ENCODE results near the gene DKK3.

Gene DKK3

DNA sequence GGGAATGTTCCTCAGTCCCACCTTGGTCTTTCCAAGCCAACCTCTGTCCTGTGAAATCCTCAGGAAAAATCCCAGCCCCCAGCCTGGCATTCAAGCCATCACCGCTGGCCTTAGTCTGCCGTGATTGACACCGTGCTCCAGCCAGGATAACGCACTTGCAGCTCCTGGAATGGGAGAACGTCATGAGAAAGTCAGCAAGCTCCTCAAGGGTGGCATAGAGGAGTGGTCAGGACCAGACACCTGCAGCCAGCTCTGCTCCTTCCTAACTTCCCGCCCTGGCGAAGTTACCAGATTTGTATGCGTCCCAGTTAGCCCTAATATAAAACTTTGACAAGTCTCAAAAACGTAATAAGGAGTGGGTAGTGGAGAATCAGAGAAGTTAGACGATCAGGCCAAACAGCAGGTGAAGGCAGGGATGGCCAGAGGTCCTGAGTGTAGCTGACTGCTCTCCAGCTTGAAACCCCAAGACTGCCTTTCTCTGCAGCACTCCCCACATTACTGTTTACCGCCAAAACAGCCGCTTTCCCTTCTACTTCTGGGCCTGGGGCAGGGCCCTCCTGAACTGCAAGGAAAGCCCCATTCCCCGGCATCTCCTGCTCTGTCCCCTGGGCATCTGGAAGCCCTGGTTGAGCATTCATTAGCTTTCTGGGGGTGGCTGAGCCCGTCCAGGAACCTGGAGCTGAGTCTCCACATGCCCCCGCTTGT is 1.3 kb upstream of the DKK3 start:
- peak overlapping the region; percentile 90 to 92 (median 91) for H3K4me3 Mint-ChIP-seq
- H3K4me1 Mint-ChIP-seq: peaks cover 15% of the 10 kb centered on the region
- H3K27me3 Mint-ChIP-seq (ENCODE audit: low read depth): peaks cover 53% of the 10 kb centered on the region
- no peaks in the 10 kb centered on the region for H3K36me3 Mint-ChIP-seq (ENCODE audit: low read depth)
- TF ChIP-seq, protein P1, sequence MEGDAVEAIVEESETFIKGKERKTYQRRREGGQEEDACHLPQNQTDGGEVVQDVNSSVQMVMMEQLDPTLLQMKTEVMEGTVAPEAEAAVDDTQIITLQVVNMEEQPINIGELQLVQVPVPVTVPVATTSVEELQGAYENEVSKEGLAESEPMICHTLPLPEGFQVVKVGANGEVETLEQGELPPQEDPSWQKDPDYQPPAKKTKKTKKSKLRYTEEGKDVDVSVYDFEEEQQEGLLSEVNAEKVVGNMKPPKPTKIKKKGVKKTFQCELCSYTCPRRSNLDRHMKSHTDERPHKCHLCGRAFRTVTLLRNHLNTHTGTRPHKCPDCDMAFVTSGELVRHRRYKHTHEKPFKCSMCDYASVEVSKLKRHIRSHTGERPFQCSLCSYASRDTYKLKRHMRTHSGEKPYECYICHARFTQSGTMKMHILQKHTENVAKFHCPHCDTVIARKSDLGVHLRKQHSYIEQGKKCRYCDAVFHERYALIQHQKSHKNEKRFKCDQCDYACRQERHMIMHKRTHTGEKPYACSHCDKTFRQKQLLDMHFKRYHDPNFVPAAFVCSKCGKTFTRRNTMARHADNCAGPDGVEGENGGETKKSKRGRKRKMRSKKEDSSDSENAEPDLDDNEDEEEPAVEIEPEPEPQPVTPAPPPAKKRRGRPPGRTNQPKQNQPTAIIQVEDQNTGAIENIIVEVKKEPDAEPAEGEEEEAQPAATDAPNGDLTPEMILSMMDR (IDR thresholded peaks at IDR 0.05; ENCODE audit: unreplicated experiment in 3 of 3): no peak
- no peaks in the 10 kb centered on the region for H3K9me3 Mint-ChIP-seq
- H3K27ac Mint-ChIP-seq: peak overlapping the region in 1 of 3 experiments; percentile 36

DNA sequence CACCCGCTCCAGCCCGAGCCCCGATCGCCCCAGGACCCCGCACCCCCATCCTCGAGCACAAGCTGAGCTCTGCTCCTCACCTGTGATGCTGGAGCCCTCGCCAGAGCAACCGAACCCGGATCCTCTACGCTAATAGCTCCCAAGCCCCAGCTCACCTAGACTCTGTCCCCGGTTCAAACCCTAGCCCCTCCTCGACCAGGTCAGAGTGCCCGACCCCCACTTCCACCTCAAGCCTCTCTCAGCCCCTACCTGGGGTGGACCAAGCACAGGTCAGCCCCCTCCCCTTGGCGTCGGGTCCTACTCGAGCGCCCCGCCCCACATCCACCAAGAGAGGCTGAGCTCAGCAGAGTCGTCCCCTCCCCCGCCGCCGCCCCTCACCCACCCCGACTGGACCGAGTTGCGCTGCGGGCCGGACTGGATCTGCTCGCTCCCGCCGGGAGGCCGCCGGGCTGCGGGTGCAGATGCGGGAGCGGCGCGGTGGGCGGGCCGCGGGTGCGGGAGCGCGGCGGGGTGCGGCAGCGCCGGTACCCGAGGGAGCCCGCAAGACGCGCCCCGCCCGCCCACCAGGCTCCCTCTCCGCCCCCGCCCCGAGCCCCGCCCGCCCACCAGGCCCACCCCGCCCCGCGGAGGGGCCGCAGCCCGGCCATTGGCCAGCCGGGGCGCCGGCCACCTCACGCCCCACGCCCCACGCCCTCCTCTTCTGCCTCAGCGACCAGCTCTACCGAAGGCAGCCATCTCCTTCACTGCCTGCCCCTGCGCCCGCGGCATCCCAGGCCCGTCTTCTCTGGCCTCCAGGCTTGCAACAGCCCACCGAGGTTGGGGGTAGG is 577 bp upstream of the DKK3 start:
- Mint-ChIP-seq H3K27ac (peak overlapping the region in 1 of 3 experiments; percentile 36), H3K9me3 (no peaks in the 10 kb centered on the region), H3K27me3 (ENCODE audit: low read depth) (peaks cover 53% of the 10 kb centered on the region), H3K36me3 (ENCODE audit: low read depth) (no peaks in the 10 kb centered on the region), H3K4me1 (peaks cover 21% of the 10 kb centered on the region), H3K4me3 (peak overlapping the region; percentile 90 to 92 (median 91))
- TF ChIP-seq, protein P1 (IDR thresholded peaks at IDR 0.05; ENCODE audit: unreplicated experiment in 3 of 3): no peak

DNA sequence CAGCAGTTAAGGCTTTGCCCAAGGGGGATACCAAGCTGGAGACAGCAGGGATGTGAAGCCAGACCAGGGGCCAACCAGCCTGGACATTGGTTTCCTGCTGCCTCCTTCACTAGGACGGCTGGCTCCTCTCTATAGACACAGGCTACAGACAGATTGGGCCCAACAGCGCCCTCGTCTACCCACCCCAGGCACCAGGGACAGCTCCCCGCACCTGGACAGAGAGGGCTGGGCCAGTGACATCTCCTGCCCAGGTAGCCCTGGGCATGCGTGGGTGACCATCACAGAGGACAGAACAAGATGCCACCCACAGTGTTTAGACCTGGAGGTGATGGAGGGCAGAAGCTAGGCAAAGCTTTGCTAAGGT is 1.2 kb downstream of the DKK3 start:
- Mint-ChIP-seq H3K36me3 (ENCODE audit: low read depth) (peaks cover 2% of the 10 kb centered on the region), H3K4me1 (peaks cover 33% of the 10 kb centered on the region), H3K9me3 (no peaks in the 10 kb centered on the region), H3K4me3 (peak overlapping the region; percentile 72 to 84 (median 81)), H3K27ac (no peak overlapping the region), H3K27me3 (ENCODE audit: low read depth) (peaks cover 53% of the 10 kb centered on the region)
- TF ChIP-seq, protein P1 (IDR thresholded peaks at IDR 0.05; ENCODE audit: unreplicated experiment in 3 of 3): no peak

DNA sequence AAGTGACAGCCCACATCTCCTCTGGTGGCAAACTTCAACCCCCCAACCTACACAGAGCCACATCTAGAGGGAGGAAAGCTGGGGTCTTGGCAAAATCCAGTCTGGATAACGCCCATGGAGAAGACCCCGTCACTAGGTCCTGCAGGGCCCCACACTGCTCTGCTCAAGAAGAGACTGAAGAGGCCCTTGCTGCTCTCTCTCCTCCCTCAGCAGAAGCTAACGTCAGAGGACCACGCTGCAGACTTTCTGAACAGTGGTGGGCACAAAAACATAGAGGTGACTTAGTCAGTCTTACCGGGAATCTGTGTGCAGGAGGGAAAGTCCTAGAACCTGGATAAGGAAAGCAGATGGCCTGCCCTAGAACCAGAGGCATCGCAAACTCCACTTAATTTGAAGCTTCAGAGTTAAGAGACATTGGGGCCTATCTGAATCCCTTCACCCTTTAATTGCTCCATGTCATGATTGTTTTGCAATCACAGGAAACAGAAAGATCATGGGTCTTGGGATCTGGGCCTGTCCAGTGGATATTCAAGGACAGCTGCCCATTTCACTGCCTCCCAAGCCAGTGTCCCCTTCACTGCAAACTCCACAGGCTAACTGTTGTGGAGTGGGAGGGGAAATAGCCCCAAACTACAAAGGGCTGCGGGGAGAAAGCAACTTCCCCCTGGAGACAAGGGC is 1.7 kb downstream of the DKK3 start:
- Mint-ChIP-seq H3K27ac (no peak overlapping the region), H3K36me3 (ENCODE audit: low read depth) (peaks cover 4% of the 10 kb centered on the region), H3K27me3 (ENCODE audit: low read depth) (peaks cover 53% of the 10 kb centered on the region), H3K9me3 (no peaks in the 10 kb centered on the region), H3K4me3 (peak overlapping the region; percentile 72 to 84 (median 81)), H3K4me1 (peaks cover 36% of the 10 kb centered on the region)
- TF ChIP-seq, protein P1 (IDR thresholded peaks at IDR 0.05; ENCODE audit: unreplicated experiment in 3 of 3): no peak

DNA sequence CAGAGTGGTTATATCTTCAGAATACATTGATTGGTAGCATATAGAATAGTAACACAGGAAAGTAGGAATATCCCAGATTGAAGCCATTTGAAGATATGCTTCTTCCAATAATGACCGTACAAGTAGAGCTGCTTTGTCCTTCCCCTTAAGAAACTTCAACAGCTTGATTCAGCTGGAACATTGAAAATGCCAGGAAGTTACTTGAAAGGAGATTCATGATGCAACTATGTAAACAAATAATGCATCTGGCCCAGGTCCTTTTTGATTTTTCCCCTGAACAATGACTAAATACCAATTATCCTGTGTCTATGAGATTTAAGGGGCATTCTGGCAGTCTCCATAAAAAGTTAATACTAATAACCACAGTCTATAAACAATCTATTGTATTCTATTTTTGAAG is 3.0 kb downstream of the DKK3 start:
- H3K36me3 Mint-ChIP-seq (ENCODE audit: low read depth): peaks cover 4% of the 10 kb centered on the region
- H3K9me3 Mint-ChIP-seq: no peaks in the 10 kb centered on the region
- no peak overlapping the region for H3K27ac Mint-ChIP-seq
- H3K27me3 Mint-ChIP-seq (ENCODE audit: low read depth): peaks cover 42% of the 10 kb centered on the region
- peak overlapping the region in 2 of 3 experiments; percentile 1 to 31 for H3K4me3 Mint-ChIP-seq
- TF ChIP-seq, protein P1 (IDR thresholded peaks at IDR 0.05; ENCODE audit: unreplicated experiment in 3 of 3): no peak
- peaks cover 36% of the 10 kb centered on the region for H3K4me1 Mint-ChIP-seq

Data from nephron (organoid).